Measurements from ENCODE around the gene DDX51. TPM values are rescaled to one million over a fixed set of nuclear protein-coding genes. Genes with fewer than 3 reads are reported as not detected.

Gene DDX51
- total RNA-seq: 18.8 TPM

GRCh38 chr12:132144115-132144809 lies at the start of gene DDX51, which contains the start of gene NOC4L:
DDX51 (minus strand) TSS chr12:132144319; CDS start chr12:132144296, 23 bp downstream.
NOC4L (plus strand) TSS chr12:132144457; CDS start chr12:132144489, 32 bp downstream.

Small RNA genes lying within 50 kb of the gene (small RNA-seq; reads per million reads assigned to genes)
- not detected for gene AC138466.3 (ENCODE audit: low replicate concordance)

Other genes with a start within 250 kb of the DDX51 start
- gene ULK1, start 249.7 kb downstream of the DDX51 start, total RNA-seq: 24.4 TPM
- gene PUS1, start 215.0 kb downstream of the DDX51 start, total RNA-seq: 15.3 TPM
- gene EP400, start 194.4 kb downstream of the DDX51 start, total RNA-seq: 46.3 TPM
- 9.1 TPM for gene NOC4L, start 138 bp upstream of the DDX51 start, total RNA-seq
- 7.2 TPM for gene GALNT9, start 185.3 kb upstream of the DDX51 start, total RNA-seq

Data from parietal lobe (tissue), 2 donors.